Measurements from ENCODE around the gene MGRN1. TPM values are rescaled to one million over a fixed set of nuclear protein-coding genes. Genes with fewer than 3 reads are reported as not detected.

Gene MGRN1
- total and polyA plus RNA-seq, 4 donors = 29.5 to 112 (median 47.0) TPM

- peaks cover 17 to 66% (median 21%) of the 10 kb centered on the region in 4 donors for H3K36me3 ChIP-seq (ENCODE audit: control insufficient read depth in 4 of 4, insufficient read depth in 4 of 4, low read length in 4 of 4)
- peaks cover 0 to 1% (median 0%) of the 10 kb centered on the region in 5 donors for H3K4me1 ChIP-seq (ENCODE audit: control insufficient read depth in 5 of 5, insufficient read depth in 5 of 5, low read length in 5 of 5)
- no peak for DNase-seq
- 87 to 89% methylated on average over 33 of the region's 33 CpGs for WGBS, 2 donors
- no peaks in the 10 kb centered on the region for H3K9me3 ChIP-seq (ENCODE audit: control insufficient read depth in 4 of 4, insufficient read depth in 3 of 4, low read length in 3 of 4)
- no peak overlapping the region for H3K4me3 ChIP-seq
- H3K27ac ChIP-seq (ENCODE audit: low read depth in 1 of 2, low read length in 1 of 2) = no peak overlapping the region
- no peaks in the 10 kb centered on the region for H3K27me3 ChIP-seq (ENCODE audit: control insufficient read depth in 3 of 3, insufficient read depth in 3 of 3, low read length in 2 of 3)
- no peak for ATAC-seq (ENCODE audit: insufficient read depth, low FRiP score)
- no peak for TF ChIP-seq CTCF (IDR thresholded peaks at IDR 0.05; ENCODE audit: control extremely low read depth, extremely low read depth)
- no peak overlapping the region for H3K9ac ChIP-seq (ENCODE audit: insufficient read depth in 1 of 2, low read length in 2 of 2)
Measured at GRCh38 chr16:4700997-4701743, 76.5 kb downstream of the MGRN1 start.

GRCh38 chr16:4701791-4702465, 77.3 kb downstream of the MGRN1 start:
- peaks cover 17 to 62% (median 21%) of the 10 kb centered on the region in 4 donors for H3K36me3 ChIP-seq (ENCODE audit: control insufficient read depth in 4 of 4, insufficient read depth in 4 of 4, low read length in 4 of 4)
- H3K9me3 ChIP-seq (ENCODE audit: control insufficient read depth in 4 of 4, insufficient read depth in 3 of 4, low read length in 3 of 4) = no peaks in the 10 kb centered on the region
- no peaks in the 10 kb centered on the region for H3K4me1 ChIP-seq (ENCODE audit: control insufficient read depth in 5 of 5, insufficient read depth in 5 of 5, low read length in 5 of 5)
- 93 to 94% methylated on average over 17 of the region's 17 CpGs for WGBS, 2 donors
- no peak overlapping the region for H3K9ac ChIP-seq (ENCODE audit: insufficient read depth in 1 of 2, low read length in 2 of 2)
- no peaks in the 10 kb centered on the region for H3K27me3 ChIP-seq (ENCODE audit: control insufficient read depth in 3 of 3, insufficient read depth in 3 of 3, low read length in 2 of 3)
- DNase-seq (no peak), ATAC-seq (ENCODE audit: insufficient read depth, low FRiP score) (no peak)
- no peak overlapping the region for H3K4me3 ChIP-seq
- no peak overlapping the region for H3K27ac ChIP-seq (ENCODE audit: low read depth in 1 of 2, low read length in 1 of 2)
- TF ChIP-seq CTCF (IDR thresholded peaks at IDR 0.05; ENCODE audit: control extremely low read depth, extremely low read depth) = no peak

GRCh38 chr16:4702466-4702808, 77.8 kb downstream of the MGRN1 start:
- WGBS, 2 donors = 85 to 88% methylated on average over 7 of the region's 7 CpGs
- Histone ChIP-seq H3K27me3 (ENCODE audit: control insufficient read depth in 3 of 3, insufficient read depth in 3 of 3, low read length in 2 of 3) (no peaks in the 10 kb centered on the region), H3K27ac (ENCODE audit: low read depth in 1 of 2, low read length in 1 of 2) (no peak overlapping the region), H3K9me3 (ENCODE audit: control insufficient read depth in 4 of 4, insufficient read depth in 3 of 4, low read length in 3 of 4) (no peaks in the 10 kb centered on the region), H3K4me1 (ENCODE audit: control insufficient read depth in 5 of 5, insufficient read depth in 5 of 5, low read length in 5 of 5) (no peaks in the 10 kb centered on the region), H3K9ac (ENCODE audit: insufficient read depth in 1 of 2, low read length in 2 of 2) (no peak overlapping the region), H3K36me3 (ENCODE audit: control insufficient read depth in 4 of 4, insufficient read depth in 4 of 4, low read length in 4 of 4) (peaks cover 17 to 57% (median 19%) of the 10 kb centered on the region in 4 donors), H3K4me3 (no peak overlapping the region)
- DNase-seq (no peak), ATAC-seq (ENCODE audit: insufficient read depth, low FRiP score) (no peak)
- no peak for TF ChIP-seq CTCF (IDR thresholded peaks at IDR 0.05; ENCODE audit: control extremely low read depth, extremely low read depth)
